ENCODE results near the gene DMWD. TPM values are rescaled to one million over a fixed set of nuclear protein-coding genes. Genes with fewer than 3 reads are reported as not detected.

The DMWD gene
- polyA plus RNA-seq, 1 of the 3 experiments (the other 2 are of a cell fraction), result 40.6 TPM

DNA sequence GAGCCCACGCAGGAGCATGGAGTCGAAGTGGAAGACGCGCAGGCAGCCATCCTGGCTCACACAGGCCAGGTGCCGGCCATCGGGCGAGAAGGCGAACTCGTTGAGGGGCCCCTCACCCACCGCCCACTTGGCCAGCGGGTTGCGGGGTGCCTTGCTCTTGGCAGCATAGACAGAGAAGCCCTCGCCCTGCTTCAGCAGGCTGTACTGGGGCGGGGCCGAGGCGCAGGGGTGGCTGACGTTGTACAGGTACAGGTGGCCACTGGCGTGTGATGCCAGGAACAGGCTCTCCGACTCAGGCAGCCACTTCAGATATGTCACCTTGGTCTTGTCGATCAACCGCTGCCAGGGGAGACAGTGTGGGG is 6.1 kb downstream of the DMWD start:
- H2AFZ ChIP-seq (ENCODE audit: low read depth), result no peak overlapping the region
- no peaks in the 10 kb centered on the region for H4K20me1 ChIP-seq (ENCODE audit: insufficient read depth)
- no peak overlapping the region for H3K9ac ChIP-seq
- TF ChIP-seq TAF1 (IDR thresholded peaks at IDR 0.05; ENCODE audit: borderline replicate concordance, low read depth, low read length), result no peak
- TF ChIP-seq, protein P1, sequence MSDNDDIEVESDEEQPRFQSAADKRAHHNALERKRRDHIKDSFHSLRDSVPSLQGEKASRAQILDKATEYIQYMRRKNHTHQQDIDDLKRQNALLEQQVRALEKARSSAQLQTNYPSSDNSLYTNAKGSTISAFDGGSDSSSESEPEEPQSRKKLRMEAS (IDR thresholded peaks at IDR 0.05; ENCODE audit: low read depth), result no peak
- TF ChIP-seq TCF12 (IDR thresholded peaks at IDR 0.05), result no peak
- TF ChIP-seq, protein P2, sequence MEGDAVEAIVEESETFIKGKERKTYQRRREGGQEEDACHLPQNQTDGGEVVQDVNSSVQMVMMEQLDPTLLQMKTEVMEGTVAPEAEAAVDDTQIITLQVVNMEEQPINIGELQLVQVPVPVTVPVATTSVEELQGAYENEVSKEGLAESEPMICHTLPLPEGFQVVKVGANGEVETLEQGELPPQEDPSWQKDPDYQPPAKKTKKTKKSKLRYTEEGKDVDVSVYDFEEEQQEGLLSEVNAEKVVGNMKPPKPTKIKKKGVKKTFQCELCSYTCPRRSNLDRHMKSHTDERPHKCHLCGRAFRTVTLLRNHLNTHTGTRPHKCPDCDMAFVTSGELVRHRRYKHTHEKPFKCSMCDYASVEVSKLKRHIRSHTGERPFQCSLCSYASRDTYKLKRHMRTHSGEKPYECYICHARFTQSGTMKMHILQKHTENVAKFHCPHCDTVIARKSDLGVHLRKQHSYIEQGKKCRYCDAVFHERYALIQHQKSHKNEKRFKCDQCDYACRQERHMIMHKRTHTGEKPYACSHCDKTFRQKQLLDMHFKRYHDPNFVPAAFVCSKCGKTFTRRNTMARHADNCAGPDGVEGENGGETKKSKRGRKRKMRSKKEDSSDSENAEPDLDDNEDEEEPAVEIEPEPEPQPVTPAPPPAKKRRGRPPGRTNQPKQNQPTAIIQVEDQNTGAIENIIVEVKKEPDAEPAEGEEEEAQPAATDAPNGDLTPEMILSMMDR (IDR thresholded peaks at IDR 0.05), result no peak
- no peak for TF ChIP-seq RXRA (IDR thresholded peaks at IDR 0.05; ENCODE audit: borderline replicate concordance, low read depth)
- TF ChIP-seq EZH2phosphoT487 (IDR thresholded peaks at IDR 0.05; ENCODE audit: borderline replicate concordance, low read depth), result no peak
- TF ChIP-seq USF2 (IDR thresholded peaks at IDR 0.05; ENCODE audit: borderline replicate concordance, low read depth, low read length), result no peak
- no peak for TF ChIP-seq FOSL2 (IDR thresholded peaks at IDR 0.05; ENCODE audit: borderline replicate concordance, low read depth)
- TF ChIP-seq ZBTB33 (IDR thresholded peaks at IDR 0.05; ENCODE audit: borderline replicate concordance, low read depth), result no peak
- TF ChIP-seq NRF1 (IDR thresholded peaks at IDR 0.05; ENCODE audit: low read depth, low read length), result no peak
- TF ChIP-seq MEF2A (IDR thresholded peaks at IDR 0.05; ENCODE audit: borderline replicate concordance, low read depth), result no peak
- no peak for TF ChIP-seq MXI1 (IDR thresholded peaks at IDR 0.05; ENCODE audit: low read depth, low read length)
- peaks cover 27 to 41% of the 10 kb centered on the region in 2 experiments for H3K36me3 ChIP-seq (replicated peaks in 1 of 2; ENCODE audit: control insufficient read depth in 1 of 2, insufficient read depth in 2 of 2, low read length in 1 of 2)
- peaks cover 14% of the 10 kb centered on the region for H3F3A ChIP-seq (replicated peaks; ENCODE audit: insufficient read depth)
- H3K9me3 ChIP-seq, result no peaks in the 10 kb centered on the region
- no peak overlapping the region for H3K4me2 ChIP-seq
- peaks cover 21 to 32% of the 10 kb centered on the region in 2 experiments; a peak in 3 of 4 replicates for H3K4me1 ChIP-seq (ENCODE audit: control insufficient read depth in 1 of 2, insufficient read depth in 2 of 2, low read depth in 1 of 2, low read length in 1 of 2)
- CTCF ChIA-PET, result interaction anchor here (1.3 to 2.9 kb wide), 3 partner anchors 12 to 31 kb away, joined by 3 to 12 read pairs (median 4); partner anchors contain the start of gene SIX5
- H3K27me3 ChIP-seq (ENCODE audit: insufficient read depth), result no peaks in the 10 kb centered on the region
- H3K9me2 ChIP-seq, result no peaks in the 10 kb centered on the region
- H3K79me2 ChIP-seq (ENCODE audit: insufficient read depth), result peaks cover 73% of the 10 kb centered on the region
- no peak overlapping the region for H3K27ac ChIP-seq (ENCODE audit: low read depth in 2 of 2, low read length in 1 of 2)
- H3K4me3 ChIP-seq (ENCODE audit: low read depth in 2 of 2, low read length in 1 of 2), result no peak overlapping the region
- POLR2A ChIA-PET, result interaction anchor here (0.7 kb wide), 1 partner anchor 16 kb away, joined by 3 read pairs; no protein-coding TSS in a partner anchor
- 95% methylated on average over 15 of the region's 21 CpGs for WGBS (ENCODE audit: low lambda C conversion rate)
- no peak for DNase-seq

Data from SK-N-SH (cell line).